GM12864 (cell line): ENCODE results near the gene PIK3R6.

Source experiments
- DNase-seq: peaks from one replicate; pipeline ENCODE4 v3.0.0-alpha.2; 2011; ENCODE audit warnings: low read depth
- H3K4me3 ChIP-seq: 2 replicates; pipeline ENCODE4 v1.5.1; 2011; ENCODE audit warnings: mild to moderate bottlenecking, low read depth, low read length, control low read depth
- CTCF ChIP-seq: IDR thresholded peaks from 2 replicates; pipeline ENCODE4 v1.5.1; 2011; ENCODE audit warnings: low read depth, mild to moderate bottlenecking, moderate library complexity, low read length, control low read depth, inconsistent platforms; ENCODE audit errors: missing control alignments

The PIK3R6 gene

GRCh38 chr17:8851600-8851999 lies 15.9 kb downstream of the PIK3R6 start:
- no peak overlapping the region for H3K4me3 ChIP-seq
- DNase-seq = no peak
- TF ChIP-seq CTCF = no peak

DNA sequence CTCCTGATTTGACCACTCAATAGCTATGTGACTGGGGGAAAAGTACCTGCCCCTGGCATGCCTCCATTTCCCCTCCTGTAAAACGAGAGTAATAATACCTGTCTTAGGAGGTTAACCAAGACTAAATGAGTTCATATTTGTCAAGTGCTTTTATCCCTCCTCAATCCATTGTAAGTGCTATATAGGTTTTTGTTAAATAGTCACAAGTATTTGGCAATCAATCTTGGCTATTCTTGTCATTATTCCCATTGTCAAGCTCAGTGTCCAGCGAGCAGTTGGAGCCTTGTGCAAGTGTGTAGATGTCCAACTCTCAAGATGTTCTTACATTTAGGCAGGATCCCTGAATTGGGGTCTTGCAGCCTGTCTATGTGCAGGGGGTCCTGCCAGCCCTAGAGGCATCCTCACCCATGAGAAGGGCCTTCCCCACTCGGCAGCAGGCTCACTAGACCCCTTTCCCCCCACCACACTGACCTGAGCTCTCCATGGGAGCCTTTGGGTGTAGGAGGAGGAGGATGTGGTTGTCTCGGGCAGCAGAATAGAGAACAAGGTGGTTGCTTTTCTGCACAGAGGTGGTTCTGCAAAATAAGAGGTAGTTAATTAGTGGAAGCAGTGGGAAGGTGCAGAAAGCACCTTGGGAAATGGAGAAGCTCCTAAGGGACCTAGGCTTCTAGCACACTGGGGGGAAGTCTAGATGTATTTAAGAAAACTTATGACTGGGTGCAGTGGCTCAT lies 18.0 kb downstream of the PIK3R6 start:
- no peak overlapping the region for H3K4me3 ChIP-seq
- no peak for TF ChIP-seq CTCF
- DNase-seq = no peak

GRCh38 chr17:8847891-8848290 lies 19.6 kb downstream of the PIK3R6 start:
- DNase-seq = no peak
- no peak for TF ChIP-seq CTCF
- H3K4me3 ChIP-seq = no peak overlapping the region

DNA sequence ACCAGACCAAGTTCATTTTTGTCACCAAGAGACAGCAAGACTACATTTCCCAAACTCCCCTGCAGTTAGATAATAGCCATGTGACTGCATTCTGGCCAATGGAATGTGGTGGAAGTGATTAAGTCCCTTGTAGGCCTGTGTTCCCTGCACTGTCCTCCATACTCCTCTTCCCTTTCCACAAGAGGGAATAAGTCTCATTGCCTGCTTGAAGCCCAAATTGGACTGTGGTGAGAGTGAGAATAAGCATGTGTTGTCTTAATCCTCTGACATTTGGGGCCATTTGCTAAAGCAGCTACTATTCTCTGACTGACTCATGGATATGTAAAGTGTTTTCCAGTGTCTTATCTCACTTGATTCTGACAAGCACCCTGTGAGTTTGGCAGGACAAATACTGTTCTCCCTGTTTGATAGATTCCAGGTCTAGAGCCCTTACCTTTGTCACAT lies 20.7 kb downstream of the PIK3R6 start:
- H3K4me3 ChIP-seq = no peak overlapping the region
- no peak for DNase-seq
- no peak for TF ChIP-seq CTCF

DNA sequence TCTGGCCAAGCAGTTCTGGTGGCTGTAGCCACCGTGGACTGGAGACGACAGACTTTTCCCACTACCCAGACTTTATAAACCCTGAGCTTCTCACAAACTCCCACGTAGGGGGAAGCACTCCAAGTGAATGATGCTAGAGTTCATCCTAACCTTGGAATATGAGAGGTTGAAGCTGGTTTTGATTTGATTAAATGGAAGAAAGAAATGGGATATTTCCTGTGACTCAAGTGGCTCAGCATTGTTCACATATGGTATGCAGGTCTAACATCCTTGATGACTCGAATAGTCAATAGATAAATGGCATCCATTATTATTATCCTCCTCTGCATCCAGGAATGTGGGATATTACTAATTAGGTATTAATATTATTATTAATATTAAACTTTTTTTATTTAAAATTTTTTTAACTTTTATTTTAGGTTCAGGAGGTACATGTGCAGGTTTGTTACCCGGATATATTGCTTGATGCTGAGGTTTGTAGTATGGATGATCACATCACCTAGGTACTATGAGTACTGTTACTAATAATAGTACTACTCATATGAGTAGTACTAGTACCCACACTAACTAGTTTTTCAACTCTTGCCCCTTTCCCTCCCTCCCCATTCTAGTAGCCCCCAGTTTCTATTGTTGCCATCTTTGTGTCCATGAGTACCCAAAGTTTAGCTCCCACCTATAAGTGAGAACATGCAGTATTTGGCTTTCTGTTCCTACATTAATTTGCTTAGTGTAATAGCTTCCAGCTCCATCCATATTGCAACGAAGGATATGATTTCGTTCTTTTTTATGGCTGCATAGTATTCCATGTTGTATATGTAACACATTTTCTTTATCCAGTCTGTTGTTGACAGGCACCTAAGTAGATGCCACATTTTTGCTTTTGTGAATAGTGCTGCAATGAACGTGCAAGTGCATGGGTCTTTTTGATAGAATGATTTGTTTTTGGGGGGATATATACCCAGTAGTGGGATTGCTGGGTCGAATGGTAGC lies 22.9 kb downstream of the PIK3R6 start:
- no peak overlapping the region for H3K4me3 ChIP-seq
- DNase-seq = no peak
- TF ChIP-seq CTCF = no peak

- no peak overlapping the region for H3K4me3 ChIP-seq
- no peak for DNase-seq
- no peak for TF ChIP-seq CTCF
Measured at GRCh38 chr17:8843344-8843743, 24.1 kb downstream of the PIK3R6 start.
